ENCODE results near the gene BIRC2.
A peak's percentile ranks its signal among the peaks of the same experiment; 100 is the strongest.
"Not testable (repeated sequence)": the region's sequence is repeated elsewhere in the genome, so short reads cannot be mapped to it uniquely, and the experiment has no call there.

Gene BIRC2

DNA sequence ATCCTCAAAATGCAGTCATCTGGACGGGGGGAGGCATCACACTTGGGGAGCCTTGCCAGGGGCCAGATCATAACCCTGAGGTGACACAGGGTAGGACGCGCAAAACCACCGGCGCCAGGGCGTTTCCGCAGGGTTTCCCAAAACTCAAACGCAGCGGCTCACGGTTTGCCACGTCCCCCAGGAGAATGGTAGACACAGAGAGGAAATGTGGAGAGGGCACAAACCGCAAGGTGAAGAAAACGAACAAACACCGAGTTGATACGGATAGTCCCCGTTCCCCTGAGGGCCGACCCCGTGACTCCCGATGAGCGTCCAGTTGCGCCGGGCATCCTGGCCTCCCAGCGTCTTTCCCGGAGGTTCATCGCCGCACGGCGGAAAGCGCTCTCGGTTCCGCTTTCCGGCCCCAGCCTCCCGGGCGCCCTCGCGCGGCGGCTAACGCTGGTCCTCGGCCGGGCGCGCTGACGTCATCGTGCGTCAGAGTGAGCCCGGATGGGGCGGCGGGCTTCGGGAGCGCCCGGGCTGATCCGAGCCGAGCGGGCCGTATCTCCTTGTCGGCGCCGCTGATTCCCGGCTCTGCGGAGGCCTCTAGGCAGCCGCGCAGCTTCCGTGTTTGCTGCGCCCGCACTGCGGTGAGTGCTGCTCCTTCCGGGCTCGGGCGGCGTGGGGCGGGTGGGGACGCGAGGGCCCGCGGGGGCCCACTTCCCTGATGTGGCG lies at the start of gene BIRC2:
Gene BIRC2 (plus strand): TSS at position 467 of the 714 bp plus-strand sequence. CDS start 2,641 bp downstream, outside the sequence.
- peak; percentile 95 for DNase-seq (ENCODE audit: low spot score)

DNA sequence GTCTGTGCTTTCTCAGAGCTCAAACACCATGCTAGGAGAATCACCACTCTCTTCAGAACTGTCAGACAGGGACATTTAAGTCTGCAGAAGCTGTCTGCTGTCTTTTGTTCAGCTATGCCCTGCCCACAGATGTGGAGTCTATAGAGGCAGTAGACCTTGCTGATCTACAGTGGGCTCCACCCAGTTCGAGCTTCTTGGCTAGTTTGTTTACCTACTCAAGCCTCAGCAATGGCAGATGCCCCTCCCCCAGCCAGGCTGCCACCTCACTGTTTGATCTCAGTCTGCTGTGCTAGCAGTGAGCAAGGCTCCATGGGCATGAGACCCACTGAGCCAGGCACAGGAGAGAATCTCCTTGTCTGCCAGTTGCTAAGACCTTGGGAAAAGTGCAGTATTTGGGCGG lies 46.2 kb upstream of the BIRC2 start:
- DNase-seq (ENCODE audit: low spot score): not testable (repeated sequence)

DNA sequence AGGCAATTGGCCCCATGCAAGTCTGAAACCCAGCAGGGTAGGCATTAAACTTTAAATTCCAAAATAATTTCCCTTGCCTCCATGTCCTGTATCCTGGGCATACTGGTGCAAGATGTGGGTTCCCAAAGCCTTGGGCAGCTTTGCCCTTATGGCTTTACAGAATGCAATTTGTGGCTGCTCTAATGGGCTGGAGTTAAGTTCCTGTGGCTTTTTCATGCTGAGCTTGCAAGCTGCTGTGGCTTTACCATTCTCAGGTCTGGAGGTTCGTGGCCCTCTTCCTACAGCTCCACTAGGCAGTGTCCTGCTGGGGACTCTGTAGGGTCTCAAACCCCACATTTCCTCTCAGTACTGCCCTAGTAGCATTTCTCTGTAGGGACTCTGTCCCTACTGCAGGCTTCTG lies 44.8 kb upstream of the BIRC2 start:
- DNase-seq (ENCODE audit: low spot score): no peak

DNA sequence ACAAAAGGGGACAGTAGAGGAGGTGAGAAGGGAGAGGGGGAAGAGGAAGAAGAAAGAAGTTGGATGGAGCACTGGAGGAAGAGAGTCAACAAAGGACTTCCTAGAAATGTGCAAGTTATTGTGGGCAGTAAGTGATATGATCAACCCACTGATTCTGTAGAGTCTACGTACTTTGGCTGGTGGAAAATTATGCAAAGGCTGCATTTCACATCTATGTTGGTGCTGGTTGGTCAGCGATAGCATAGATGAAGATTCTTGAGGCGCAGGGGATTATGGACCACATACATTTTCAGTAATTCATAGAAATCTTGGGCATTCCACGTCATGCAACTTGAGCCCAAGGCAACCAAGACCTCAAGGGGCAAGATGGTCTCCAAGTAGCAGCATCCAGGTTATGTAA lies 42.3 kb upstream of the BIRC2 start:
- DNase-seq (ENCODE audit: low spot score): no peak

DNA sequence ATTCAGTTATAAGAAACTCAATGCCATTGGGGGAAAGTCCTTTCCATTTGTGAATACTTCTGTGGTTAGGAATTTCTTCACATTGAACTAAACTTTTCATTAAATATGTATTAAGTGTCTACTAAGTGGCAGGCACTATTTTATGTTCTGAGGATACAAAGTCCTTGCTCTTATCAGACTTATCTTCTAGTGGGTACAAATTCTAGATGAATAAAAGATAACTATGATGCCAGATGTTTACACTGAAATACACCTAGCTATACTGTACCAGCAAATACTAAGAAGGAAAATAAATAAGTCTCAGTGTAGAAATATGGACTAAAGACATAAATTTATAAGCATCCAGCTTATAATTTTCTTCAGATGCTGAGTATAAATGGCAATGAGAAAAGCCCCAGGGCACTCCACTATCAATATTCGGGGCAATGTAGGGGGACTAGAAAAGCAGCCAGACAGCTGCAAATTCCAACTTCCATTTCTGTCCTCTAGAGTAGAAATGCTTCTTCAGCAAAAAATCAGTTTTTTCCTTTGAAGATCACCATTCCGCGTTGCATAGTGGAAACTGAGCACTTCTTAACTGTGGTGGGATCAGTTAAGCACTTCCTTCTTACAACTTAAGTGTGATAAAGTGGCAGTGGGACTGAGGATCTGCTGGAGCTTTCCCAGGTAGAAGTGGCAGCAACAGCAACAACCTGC lies 41.5 kb upstream of the BIRC2 start:
- no peak for DNase-seq (ENCODE audit: low spot score)

DNA sequence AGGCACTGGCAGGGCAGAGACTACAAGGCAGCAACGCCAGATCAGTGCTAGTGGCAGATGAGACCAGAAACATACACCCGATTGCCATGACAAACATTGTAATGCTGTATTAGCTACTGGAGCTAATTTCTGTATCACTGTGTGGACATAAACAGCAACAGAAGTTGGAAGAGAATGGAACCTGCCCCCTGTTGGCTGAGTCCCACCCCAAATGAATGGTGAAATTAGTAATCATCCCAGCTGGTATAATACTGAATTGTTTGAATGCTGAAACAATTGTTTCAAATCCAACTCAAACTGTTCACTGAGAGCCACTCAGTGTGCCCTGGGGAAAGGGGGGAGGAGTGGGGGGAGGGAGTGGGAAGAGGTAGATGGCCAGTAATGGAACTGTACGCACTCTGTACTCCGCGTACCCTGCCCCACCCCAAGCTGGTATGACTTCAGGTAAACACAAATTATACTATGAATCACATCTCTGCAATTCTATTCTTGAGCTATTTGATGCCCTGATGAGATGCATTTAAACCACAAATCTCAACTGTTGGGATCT lies 40.9 kb upstream of the BIRC2 start:
- DNase-seq (ENCODE audit: low spot score): peak; percentile 58

DNA sequence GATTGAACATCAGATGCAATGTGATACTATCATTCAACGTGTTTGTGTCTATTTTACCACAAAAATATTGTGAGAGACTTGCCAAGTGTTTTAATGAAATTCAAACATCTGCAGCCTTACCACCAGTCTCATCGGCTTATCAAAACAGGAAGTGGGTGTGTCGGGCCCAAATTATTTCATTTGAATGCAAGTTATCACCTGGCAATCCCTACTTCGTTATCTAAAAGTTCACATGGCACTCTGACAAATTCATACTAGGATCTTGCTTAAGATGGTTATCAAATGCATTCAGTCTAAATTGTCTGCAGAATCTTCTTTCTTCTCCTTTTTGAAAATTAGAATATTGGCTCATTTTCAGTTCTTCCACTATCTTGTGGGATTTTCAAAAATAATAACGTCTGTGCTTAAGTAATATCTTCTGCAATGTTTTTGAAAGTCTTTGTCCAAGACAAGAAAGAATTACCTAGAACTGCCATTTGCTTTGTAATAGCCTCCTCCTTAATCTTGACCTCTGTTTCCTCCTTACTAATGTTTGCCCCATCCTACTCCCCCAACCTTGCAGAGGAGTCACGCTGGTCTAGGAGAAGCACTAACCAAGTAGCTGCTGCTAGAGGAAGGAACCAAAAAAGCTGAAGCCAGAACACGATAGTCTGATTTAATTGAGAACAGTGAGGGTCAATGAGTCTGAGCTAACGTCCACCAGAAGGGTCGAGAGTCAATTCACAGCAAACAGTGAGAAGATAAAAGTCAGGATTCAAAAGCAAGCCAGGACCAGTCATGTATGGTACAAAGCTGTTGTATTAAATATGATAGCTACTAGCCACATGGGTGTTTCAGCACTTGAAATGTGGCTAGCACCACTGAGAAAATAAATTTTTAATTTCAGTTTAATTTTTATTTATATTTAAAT lies 39.9 kb upstream of the BIRC2 start:
- peak; percentile 91 for DNase-seq (ENCODE audit: low spot score)

DNA sequence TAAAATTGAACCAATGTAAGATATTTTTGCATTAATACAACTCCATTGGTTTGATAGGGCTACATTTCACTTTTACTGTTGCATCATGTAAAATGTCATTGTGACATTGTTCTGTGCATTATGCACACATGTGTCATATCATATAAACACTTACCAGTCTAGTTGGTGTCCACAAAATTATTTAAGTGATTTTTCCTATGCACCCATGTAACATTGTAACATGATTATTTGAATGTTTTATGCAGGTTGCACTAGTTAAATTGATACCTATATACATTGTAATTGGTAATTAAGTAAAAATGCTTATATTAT lies 39.3 kb upstream of the BIRC2 start:
- no peak for DNase-seq (ENCODE audit: low spot score)

DNA sequence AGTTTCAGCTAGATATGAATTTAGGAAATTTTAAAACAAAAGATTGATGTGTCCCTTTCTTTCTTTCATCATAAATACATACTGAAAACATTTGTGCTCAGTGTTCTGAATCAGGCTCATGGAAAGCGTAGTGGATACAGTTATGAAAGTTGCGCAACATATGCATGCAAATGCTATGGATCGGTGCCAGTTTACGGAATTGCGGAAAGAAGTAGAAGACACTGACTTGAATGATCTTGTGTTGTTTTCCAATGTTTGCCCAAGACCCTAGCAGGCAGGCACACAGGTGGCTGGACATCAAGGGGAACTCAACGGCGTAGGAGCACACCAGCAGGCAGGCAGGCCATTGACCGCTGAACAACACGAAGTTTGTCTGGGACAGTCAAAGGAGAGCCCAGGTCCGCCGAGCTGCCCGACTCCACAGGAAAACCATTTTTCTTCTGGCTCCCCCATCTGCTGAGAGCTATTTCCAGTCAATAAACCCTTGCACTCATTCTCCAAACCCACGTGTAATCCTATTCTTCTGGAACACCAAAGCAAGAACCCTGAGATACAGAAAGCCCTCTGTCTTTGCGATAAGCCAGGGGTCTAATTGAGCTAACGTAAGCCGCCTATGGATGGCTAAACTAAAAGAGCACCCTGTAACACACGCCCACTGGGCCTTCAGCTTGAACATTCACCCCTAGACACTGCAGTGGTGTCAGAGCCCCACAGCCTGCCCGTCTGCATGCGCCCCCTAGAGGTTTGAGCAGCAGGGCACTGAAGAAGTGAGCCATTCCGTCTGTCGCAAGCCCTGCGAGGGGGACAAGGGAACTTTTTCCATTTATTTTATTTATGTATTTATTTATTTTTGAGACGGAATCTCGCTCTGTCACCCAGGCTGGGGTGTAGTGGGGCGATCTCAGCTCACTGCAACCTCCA lies 37.1 kb upstream of the BIRC2 start:
- no peak for DNase-seq (ENCODE audit: low spot score)

DNA sequence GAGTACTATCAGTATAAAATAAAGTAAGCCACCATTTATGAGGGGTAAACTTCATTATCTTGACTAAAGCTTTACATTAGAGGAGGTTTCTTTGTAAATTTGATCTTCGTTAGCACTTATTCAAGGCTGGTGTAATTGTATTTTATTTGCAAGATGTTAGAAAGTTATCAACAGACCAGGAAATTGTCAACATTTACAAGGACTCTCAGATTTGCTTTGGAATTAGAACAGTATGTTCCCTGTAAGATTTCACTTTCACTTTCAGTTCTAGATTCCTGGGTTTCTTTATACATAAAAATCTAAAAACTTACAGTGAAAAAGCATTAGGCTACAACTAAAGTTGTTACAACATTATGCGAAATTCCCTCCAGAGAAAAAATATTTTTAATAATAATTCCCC lies 34.3 kb upstream of the BIRC2 start:
- DNase-seq (ENCODE audit: low spot score): no peak

DNA sequence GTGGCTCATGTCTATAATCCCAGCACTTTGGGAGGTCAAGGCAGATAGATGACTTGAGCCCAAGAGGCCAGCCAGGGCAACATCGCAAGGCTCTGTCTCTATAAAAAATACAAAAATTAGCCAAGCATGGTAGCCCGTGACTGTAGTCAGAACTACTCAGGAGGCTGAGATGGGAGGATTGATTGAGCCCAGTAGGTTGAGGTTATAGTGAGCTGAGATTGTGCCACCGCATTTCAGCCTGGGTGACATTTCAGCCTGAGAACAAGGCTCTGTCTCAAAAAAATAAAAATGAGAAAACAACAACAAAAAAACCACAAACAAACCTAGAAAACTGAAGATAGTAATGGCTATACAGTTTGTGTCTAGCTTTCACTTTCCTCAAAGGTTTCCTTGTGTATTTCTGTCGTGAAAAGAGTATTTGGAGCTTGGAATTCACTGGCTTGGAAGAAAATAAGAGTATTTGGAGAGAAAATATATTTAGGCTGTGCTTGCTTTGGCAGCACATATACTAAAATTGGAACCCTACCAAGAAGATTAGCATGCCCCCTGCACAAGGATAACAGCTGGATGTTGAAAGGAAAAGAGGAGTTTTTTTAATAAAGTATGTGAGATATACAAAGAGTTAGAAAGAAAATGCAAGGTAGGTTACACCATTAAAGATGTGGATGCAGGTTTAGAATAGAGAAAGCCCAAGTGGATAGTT lies 33.6 kb upstream of the BIRC2 start:
- peak; percentile 47 for DNase-seq (ENCODE audit: low spot score)

DNA sequence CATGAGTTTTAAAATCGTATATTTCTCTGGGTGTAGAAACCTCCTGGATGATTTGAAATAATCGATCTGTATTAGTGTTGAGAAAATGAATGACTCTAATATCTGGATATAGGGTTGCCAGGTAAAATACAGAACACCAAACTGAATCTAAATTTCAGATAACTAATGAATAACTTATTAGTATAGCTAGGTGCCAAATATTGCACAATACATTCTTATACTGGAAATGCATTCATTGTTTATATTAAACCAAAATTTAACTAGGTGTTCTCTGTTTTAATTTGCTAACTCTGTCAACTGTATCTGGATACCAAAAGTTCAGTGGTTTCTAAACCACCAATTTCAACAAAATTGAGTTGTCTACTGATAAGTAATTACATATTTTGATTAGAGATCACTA lies 32.2 kb upstream of the BIRC2 start:
- DNase-seq (ENCODE audit: low spot score): no peak

DNA sequence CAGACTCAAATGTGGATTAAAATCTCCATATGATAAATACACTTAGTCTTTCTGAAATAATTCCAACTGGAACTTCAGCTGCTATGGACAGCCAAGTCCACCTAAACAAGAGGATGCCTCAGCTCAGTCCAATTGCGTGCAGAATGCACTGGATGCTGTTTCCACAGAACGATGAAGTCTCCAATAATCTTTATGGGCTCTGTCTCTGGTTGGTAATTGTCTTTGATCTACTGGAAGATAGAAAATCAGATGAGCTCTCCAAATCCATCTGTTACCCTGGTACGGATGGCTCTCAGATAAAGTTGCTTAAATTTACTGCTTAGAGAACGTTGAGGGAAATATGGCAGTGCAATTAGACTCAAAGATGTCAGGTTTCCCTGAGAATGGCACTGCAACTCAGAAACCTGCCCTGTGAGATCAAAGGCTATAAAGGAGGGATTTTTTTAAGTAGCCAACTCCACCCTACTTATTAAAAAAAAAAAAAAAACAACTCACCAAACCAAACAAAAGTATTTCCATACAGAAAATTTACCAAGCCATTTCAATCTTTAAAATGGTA lies 30.6 kb upstream of the BIRC2 start:
- DNase-seq (ENCODE audit: low spot score): peak; percentile 58

DNA sequence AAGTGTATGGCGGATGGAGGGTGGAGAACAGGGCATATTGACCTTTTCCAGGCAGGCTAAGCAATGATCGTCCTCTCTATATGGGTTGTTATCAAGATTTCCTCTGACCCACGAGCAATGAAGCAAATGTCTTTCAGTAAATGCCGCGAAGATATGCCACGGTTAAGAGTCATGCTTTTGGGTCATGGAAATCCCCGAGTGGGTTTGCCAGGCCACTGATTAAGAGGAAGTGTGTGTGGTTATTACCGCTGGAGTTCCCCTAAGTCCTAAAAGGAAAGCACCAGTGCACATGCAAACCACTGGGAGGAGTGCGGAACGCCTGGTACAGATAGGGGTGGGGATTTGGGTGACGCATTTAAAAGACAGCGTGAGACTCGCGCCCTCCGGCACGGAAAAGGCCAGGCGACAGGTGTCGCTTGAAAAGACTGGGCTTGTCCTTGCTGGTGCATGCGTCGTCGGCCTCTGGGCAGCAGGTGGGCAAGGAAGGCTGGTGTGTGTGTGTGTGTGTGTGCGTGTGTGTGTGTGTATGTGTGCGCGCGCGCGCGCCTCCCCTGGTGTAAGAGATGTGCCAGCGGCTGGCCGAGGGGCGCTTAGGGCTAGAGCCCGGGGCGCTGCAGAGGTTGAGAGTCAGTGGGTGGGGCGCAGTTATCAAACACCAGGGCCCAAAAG lies 29.8 kb upstream of the BIRC2 start, which contains the start of gene BIRC3:
Gene BIRC3 (plus strand): TSS at position 386 of the 669 bp plus-strand sequence. CDS start 7,026 bp downstream, outside the sequence.
- peak; percentile 99 for DNase-seq (ENCODE audit: low spot score)

DNA sequence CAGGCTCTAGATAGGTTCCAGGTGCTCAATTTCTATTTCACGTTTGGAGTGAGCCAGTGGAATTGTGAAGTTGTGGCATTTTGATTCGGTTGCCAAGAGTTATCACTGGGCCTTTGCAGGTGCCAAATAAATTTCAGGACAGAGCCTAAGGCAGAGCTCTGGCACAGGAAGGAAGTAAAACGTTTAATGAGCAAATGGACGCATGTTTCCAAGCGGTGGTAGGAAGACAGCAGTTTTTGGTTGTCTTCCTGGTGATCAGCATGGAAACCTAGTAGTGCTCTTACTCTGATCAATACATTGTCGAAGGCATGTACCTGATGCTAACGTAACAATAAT lies 29.3 kb upstream of the BIRC2 start:
- no peak for DNase-seq (ENCODE audit: low spot score)

DNA sequence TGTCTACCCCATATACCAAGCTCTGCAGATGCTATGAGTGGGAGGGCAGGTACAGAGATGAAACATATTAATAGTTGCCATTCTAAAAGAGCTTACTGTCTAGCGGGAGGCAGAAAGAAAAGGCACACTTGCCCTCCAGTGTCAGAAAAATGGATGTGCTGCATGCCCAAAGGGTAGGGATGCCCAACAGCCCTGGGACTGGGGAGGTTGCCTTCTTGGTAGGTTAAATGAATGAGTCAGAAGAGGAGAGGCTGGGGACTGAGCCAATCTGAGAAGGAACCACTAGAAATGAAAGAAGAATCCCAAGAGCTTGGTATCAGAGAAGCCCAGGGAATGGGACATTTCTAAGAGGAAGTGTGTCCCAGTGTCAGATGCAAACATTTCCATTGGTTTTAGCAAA lies 28.5 kb upstream of the BIRC2 start:
- peak; percentile 76 for DNase-seq (ENCODE audit: low spot score)

DNA sequence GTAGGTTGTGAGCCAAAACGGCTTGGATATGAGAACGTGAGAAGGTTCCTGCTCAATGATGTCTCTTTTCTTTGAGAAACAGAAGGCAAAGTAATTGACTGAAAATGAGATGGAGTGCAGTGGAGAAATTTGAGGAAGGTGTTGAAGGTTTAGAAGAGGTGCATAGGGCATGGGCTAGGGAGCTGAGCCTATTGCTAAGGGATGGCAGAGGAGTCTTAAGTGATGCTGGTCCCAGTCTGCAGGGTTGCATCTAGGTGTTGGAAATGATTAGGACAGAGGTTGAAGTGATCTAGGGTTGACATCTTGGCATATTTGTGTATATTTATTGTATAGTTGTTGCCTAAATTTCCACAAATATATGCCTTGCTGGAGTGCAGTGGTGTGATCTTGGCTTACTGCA lies 27.5 kb upstream of the BIRC2 start:
- DNase-seq (ENCODE audit: low spot score): peak; percentile 48

DNA sequence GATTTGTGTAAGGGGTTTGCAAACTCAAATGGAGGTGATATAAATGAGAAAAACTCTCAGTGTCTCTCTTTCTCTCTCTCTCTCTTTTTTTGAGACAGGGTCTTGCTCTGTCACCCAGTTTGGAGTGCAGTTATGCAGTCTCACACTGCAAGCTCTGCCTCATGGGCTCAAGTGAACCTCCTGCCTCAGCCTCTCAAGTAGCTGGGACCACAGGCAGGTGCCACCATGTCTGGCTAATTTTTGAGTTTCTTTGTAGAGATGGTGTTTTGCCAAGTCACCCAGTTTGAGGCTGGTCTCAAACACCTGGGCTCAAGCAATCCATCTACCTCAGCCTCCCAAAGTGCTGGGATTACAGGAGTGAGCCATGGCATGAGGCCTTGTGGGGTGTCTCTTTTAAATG lies 26.8 kb upstream of the BIRC2 start:
- peak; percentile 41 for DNase-seq (ENCODE audit: low spot score)

DNA sequence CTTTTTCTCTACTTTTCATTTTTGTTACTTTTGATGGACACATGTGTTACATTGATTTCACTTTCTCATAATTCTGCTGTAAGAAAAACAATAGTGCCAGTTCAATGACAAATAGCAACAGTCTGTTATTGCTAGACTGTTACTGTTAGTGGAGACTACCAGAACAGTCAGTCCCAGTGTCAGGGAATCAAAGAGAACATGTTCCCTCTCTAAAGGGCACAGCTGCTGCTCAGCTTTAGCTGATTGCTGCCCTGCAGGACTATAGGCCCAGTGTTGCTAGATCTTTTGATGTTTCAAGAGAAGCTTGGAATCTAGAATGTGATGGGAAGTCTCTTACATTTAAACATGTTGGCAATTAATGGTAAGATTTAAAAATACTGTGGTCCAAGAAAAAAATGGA lies 26.3 kb upstream of the BIRC2 start:
- peak; percentile 41 for DNase-seq (ENCODE audit: low spot score)

DNA sequence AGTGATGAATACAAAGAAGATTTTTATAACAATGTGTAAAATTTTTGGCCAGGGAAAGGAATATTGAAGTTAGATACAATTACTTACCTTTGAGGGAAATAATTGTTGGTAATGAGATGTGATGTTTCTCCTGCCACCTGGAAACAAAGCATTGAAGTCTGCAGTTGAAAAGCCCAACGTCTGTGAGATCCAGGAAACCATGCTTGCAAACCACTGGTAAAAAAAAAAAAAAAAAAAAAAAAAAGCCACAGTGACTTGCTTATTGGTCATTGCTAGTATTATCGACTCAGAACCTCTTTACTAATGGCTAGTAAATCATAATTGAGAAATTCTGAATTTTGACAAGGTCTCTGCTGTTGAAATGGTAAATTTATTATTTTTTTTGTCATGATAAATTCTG lies 24.5 kb upstream of the BIRC2 start:
- DNase-seq (ENCODE audit: low spot score): no peak

Data from NAMALWA (cell line).